CD4-positive, alpha-beta T cell treated with Interleukin-15 for 4 hours (primary cell): ENCODE data around the gene ITGB7.
"Not testable (repeated sequence)": the region's sequence is repeated elsewhere in the genome, so short reads cannot be mapped to it uniquely, and the experiment has no call there.

Source experiments
- DNase-seq: peaks from one replicate; pipeline ENCODE4 v3.0.0-alpha.2; 2020; ENCODE audit warnings: low spot score

Gene ITGB7

DNA sequence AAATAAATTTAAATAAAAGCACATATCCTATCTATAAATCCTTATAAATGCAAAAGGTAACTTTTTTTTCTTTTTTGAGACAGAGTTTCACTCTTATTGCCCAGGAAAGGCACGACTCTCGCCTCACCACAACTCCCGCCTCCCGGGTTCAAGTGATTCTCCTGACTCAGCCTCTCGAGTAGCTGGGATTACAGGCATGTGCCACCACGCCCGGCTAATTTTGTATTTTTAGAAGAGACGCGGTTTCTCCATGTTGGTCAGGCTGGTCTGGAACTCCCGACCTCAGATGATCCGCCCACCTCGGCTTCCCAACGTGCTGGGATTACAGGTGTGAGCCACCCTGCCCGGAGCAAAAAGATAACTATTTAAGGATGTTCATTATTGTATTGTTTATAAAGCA, 28.2 kb downstream of the ITGB7 start:
- not testable (repeated sequence) for DNase-seq

DNA sequence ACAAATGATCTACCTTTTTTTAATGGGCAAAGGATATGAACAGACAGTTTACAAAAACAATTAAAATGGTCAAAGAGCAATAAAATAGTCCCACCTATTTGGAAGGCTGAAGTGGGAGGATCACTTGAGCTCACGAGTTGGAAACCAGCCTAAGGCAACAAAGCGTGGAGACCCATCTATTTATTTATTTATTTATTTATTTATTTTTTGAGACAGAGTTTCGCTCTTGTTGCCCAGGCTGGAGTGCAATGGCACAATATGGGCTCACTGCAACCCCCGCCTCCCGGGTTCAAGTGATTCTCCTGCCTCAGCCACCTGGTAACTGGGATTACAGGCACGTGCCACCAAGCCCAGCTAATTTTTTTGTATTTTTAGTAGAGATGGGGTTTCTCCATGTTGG, 29.6 kb downstream of the ITGB7 start:
- DNase-seq: not testable (repeated sequence)

DNA sequence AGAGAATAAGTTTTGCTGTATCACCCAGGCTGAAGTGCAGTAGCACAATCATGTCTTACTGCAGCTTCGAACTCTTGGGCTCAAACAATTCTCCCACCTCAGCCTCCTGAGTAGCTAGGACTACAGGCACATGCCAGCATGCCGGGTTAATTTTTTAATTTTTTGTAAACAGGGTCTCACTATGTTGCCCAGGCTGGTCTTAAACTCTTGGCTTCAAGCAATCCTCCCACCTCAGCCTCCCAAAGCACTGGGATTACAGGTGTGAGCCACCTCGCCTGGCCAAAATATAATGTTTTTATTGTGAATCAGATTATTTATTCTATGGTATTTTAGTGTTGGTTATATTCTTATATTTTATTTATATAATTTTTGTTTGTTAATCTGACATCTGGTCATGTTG, 30.3 kb downstream of the ITGB7 start:
- DNase-seq: no peak

DNA sequence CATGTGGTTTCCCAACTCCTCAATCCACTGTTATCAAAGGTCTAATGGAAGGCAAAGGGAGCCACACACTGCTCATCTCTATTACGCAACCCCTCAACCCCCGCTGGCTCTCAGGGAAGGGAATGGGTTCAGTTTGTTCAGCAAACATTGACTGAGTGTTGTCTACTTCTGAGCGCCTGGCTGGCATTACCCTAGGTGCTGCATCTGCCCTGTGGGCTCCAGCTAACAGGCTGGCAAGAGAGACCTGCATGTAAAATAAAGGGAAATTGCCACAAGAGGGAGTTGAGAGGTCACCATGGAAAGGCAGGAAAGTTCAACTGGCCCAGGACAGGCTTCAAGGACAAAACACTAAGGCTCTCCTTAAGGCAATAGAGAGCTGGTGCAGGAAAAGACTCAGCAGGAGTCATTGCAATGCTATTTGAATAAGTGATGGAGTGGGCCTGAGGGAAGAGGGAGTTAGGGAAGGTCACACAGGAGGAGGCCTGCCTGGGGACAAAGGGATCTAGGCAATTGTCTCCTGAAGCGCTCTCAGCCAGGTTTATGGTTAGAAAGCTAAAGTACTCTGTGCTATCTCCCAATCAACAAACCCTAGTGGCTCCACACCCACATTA, 32.1 kb downstream of the ITGB7 start:
- peak; percentile 21 for DNase-seq

DNA sequence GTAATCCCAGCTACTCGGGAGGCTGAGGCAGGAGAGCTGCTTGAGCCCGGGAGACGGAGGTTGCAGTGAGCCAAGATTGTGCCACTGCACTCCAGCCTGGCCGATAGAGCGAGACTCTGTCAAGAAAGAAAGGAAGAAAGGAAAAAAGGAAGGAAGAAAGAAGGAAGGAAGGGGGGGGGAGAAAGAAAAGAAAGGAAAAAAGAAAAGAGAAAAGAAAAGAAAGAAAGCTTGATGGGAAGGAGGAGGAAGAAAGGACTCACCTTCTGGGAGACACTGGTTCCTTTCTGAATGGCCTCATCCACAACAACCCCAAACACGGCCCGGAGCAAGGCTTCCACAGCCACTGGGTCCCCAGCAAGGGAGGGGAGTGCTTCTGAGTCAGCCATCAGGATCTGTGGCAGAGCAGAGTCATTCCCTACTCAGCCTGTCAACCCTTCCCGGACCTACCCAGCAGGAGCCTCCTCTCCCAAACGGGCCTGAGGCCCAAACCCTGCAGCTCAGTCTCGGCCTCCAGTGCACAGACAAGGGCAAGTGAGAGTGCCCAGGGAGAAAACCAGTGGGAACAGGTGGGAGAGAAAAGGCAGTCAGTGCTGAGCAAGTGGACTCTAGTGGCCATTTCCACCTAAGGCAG, 33.9 kb downstream of the ITGB7 start:
- no peak for DNase-seq

DNA sequence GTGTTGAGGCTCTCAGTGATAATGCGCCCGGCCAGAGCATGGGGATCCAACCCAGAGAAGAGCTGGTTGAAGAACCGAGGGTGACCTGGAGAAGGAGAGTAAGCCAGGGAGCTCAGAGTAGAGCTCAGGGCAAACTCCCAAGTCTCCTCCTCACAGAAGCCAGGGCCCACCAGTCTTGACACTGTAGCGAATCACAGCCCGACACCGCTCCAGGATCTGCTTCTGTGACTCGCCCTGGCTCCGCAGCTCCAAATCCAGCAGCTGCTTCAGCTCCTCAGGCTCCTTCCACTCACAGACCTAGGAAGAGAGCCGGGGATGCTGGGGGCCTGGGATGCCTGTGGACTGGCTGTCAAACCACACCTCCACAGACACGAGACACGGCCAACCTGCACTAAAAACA, 34.7 kb downstream of the ITGB7 start:
- DNase-seq: no peak

DNA sequence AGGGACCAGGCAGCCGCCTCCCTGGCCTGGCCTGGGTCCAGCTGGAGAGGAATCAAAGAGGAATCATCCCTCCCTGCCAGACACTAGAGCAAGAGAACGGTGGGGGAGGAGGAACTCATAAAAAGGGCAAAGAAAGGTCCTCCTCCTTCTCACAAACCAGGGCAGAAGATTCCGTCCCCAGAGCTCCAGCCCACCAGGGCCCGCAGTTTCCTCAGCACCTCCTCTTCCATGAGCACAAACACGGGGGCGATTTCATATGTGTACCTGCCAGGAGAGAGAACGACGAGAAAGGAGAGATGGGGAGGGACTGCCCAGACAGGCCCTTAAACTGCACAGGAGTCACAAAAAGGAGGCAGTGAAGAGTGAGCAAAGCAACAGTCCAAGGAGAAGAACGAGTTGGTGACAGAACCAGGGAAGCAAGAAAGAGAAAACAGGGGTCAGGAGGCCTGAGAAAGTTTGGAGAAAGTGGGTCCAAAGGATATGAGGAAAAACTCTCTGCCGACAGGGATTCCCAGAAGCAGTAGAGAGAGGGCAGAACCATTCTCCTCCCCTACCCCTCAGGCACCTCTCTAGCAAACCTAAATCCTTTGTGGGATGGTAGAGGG, 35.2 kb downstream of the ITGB7 start:
- no peak for DNase-seq

DNA sequence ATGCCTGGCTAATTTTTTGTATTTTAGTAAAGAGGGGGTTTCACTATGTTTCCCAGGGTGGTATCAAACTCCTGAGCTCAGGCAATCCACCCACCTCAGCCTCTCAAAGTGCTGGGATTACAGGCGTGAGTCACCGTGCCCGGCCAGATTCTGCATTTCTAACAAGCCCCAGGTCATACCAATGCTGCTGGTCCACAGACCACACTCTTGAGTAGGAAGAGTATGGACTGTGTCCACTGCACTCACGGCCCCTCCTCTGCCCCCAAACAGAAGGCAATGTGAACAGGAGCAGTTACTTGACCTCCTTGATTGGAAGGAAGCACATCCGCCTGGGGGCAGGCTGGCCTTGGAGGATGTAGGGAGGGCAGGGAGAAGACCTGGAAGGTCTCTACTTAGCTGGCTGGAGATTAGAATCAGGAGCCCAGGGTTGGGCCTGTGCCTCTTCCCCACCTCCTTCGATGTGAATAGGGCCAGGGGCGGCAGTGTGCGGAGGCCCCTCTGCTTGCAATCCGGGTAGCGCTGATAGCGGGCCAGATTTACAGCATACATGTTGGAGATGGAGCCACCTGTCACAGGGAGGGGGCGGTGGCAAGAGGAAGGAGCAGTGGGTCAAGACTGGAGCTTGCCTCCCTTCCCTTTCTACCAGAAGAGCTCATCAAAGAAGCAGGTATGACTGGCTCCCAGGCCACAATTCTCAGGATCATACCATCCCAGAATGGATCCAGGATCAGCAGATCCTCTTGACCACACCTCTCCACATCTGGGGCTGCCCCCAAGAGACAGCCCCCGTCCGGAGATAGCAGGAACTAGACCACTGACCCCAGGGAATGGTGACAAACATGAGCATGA, 36.0 kb downstream of the ITGB7 start:
- no peak for DNase-seq

DNA sequence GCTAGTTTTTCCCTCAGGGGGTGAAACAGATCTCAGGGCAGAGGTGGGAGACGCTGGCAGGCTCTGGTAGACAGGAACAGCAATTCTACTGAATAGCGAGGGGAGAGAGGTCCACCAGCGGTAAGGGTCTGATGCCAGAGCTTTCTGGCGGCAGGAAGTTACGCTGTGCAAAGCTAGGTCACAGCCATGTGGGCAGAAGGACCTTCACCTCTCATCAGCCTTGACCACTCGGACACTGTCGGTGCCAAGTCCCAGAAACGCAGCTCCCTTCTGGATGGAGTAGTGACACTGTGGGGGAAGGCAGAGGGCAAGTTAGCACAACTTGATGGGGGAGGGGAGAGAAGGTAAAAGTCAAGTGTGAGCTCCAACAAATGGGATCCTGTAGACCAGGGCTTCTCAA, 36.8 kb downstream of the ITGB7 start:
- no peak for DNase-seq

DNA sequence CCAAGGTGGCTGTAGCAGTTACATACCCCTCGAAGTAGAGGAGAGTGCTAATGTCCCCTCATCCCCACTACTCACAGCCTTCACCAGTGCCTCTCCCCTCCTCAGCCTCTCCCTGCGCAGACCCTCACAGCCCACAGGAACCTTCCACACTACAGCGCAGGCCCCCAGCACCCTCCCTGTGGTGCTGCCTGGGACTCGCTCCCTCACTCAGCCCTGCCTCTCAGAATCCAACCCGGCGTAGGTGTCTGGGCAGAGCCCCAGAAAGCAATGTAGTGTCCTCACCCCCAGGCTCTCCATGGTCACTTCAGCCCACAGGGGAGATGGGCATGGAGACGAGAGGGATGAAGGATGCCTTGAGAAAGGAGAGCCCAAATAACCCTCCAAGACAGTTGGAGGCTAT, 37.4 kb downstream of the ITGB7 start:
- no peak for DNase-seq

DNA sequence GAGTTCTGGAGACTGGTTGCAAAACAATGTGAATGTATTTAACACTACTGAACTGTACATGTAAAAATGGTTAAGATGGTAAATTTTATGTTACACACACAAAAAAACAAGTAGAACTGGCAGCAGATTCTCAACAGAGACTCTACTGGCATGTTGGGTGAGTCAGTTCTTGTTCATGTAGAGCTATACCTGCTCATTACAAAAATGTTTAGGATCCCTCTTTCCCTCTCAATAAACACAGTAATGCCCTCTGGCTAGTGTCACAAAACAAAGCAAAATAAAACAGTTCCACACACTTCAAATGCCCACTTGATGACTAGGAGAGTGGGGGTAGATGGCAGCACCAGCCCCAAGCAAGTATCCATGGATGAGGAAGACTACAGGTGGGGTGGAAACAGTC, 40.2 kb downstream of the ITGB7 start:
- DNase-seq: no peak

DNA sequence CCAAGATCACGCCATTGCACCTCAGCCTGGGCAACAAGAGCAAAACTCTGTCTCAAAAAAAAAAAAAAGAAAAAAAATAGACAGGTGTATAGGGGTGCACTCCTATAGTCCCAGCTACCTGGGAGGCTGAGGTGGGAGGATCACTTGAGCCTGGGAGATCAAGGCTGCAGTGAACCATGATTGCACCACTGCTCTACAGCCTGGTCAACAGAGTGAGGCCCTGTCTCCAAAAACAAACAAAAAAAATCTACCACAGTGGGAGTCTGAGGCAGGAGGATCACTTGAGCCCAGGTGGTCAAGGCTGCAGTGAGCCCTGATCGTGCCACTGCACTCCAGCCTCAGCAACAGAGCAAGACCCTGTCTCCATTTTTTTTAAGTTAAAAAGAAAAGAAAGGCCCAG, 44.0 kb downstream of the ITGB7 start:
- DNase-seq: not testable (repeated sequence)

DNA sequence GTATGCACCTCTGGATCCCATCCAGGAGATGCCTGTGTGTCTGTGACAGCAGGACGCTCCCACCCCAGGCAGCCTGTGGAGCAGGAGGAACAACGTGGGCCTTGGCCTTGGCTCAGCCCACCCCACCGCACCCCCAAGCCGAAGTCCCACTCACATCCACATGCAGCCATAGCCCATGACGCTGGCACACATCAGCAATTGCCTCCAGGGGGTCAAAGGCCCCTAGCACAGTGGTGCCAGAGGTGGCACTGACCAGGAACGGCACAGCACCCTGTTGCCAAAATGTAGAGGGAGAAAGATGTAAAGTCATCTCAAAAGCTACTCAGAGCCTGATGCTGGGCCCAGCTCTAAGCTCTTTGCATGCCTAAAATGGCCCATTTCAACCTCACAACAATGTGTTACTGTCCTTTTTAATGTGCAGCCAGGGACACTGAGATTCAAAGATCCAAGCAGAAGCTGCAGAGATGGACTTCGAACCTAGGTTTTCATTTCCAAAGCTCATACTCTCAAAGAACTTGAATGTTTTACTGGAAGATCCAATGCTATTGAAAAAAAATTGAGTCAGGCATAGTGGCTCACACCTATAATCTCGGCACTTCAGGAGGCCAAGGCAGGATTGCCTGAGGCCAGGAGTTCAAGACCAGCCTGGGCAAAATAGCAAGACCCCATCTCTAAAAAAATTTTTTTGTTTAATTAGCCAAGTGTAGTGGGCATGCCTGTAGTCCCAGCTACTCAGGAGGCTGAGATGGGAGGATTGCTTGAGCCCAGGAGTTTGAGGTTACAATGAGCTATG, 45.7 kb downstream of the ITGB7 start:
- DNase-seq: no peak

DNA sequence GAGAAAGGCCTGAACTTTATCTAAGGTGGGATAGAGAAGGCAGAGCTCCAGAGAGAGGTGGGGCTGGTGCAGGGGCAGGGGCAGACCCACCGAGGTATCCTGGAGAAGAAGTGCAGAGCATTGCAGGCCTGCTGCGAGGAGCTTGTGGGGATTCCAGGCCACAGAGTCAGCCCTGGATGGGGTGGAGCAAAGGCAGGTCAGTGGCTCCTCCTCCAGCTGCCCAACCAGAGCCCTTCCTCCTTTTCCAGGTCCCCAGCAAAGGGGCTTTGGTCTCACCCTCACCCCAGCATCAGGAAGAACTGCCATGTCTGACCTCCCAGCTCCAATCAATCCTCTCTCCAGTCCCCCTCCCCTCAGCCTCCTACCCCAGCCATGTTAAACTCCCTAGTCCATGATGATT, 46.4 kb downstream of the ITGB7 start:
- no peak for DNase-seq

DNA sequence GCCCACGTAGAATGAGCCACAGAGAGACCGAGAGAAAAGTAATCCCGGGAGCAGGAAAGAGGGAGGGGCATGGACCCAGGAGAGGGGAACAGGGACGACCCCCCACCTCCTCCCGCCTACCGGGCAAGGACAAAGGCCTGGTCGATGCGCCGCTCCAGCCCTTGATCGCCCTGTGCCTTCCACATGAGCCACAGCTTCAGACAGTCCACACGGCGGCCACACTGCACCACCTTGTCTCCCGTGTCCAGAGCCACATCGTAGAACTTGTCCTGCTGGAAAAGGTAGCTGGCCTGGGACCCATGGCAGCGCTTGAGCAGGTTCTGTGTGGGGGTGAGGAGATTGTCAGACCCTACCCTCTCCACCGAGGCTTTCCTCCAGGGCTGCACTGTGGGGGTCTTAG, 47.1 kb downstream of the ITGB7 start:
- DNase-seq: no peak

DNA sequence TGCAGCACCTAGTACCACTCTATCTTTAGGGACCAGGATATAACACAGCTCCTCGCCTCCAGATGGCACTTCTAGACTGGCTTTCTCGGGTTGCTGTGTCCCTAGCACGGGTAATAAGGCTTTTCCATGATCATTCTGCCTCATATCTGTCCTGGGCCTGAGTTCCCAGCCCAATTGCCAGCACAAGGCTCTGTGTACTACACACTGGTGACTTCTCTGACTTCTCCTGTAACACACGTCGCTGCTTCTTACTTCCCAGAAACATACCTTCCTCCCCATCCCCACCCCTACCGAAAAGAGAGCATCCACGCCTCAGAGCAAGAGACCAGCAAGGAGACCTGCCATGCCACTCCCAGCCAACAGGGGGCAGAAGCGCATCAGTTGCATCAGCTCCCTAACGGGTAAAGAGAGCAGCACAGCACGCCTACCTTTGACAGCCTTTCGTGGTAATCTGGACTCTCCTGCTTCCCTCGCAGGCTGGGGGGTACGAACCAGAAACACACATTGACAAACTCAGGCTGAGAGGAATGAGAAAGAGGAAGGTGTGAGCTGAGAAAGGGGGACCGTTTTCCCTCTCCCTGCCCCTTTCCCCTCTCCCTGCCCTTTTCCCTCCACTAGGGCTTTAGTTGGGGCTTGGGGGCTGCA, 47.7 kb downstream of the ITGB7 start:
- peak; percentile 93 for DNase-seq

DNA sequence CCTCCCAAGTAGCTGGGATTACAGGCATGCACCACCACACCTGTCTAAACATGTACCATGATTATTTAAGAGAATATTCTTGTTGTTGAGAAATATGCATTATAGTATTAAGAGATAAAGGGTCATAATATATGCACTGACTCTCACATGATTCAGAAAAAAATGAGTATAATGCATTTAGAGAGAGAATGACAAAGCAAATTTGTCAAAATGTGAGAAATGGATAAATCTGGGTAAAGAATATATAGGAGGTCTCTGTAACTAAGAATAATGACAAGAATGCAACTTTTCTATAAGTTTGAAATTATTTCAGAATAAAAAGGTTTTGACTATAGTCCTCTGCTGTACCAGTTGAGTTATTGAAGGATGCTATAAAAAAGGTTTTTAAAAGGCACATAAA, 54.7 kb downstream of the ITGB7 start:
- DNase-seq: no peak

DNA sequence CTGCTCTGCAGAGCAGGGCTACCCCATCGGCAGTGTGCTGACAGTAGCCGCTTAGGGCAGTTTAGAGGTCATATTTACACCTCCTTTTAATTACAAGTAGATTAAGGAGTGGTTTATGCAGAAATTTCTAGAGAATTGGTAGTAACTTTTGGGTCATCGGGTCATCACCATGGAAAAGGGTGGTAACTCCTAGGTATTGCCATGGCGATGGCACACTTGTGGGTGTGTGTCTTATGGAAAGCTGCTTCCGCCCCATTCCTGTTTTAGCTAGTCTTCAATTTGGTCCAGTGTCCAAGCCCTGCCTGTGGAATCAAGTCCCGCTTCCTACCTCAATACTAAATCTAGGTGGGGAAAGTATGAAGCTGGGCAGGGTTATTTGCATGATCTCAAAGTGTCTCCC, 56.0 kb downstream of the ITGB7 start:
- no peak for DNase-seq

DNA sequence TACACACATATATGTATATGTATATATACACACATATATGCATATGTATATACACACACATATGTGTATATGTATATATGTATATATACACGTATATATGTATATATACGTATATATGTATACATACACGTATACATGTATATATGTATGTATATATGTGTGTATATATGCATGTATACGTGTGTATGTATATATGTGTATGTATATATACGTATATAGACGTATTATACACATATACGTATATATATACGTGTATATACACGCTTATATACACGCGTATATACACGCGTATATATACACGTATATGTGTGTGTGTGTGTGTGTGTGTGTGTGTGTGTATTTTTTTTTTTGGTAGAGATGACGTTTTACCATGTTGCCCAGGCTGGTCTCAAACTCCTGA, 59.4 kb downstream of the ITGB7 start:
- DNase-seq: no peak

DNA sequence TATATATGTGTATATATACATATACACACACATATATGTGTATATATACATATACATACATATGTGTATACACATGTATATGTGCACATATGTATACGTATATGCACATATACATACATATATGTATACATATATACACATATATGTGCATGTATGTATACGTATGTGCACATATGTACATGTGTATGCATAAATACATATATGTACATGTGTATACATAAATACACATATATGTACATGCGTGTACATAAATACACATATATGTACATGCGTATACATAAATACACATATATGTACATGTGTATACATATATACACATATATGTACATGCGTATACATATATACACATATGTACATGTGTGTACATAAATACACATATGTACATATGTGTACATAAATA, 59.9 kb downstream of the ITGB7 start:
- DNase-seq: no peak

DNA sequence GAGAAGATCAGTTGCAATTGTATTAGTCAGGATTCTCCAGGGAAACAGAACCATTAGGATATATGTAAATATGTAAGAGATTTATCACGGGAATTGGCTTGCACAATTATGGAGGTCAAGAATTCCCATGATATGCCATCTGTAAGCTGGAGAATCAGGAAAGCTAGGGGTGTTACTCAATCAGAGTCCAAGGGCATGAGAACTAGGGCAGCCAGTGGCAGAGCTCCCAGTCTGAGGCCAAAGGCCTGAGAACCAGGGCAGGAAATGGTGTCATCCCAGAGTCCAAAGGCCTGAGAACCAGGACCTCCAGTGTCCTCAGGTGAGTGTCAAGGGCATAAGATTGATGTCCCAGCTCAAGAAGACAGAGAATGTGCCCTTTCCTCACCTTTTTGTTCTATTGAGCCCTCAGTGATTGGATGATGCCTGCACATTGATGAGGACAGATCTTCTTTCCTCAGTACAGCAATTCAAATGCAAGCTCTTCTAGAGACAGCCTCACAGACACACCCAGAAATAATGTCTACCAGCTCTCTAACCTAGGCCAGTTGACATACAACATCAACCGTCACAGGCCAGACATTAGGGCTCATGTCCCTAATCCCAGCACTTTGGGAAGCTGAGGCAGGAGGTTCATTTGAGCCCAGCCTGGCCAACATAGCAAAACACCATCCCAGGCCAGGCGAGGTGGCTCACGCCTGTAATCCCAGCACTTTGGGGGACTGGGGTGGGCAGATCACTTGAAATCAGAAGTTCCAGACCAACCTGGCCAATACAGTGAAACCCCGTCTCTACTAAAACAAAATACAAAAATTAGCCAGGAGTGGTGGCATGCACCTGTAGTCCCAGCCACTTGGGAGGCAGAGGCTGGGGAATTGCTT, 61.4 kb downstream of the ITGB7 start:
- no peak for DNase-seq
